HG02885 (cell line): ENCODE measurements around the gene NKX2-2.
A peak's percentile ranks its signal among the peaks of the same experiment; 100 is the strongest.
"Not testable (repeated sequence)": the region's sequence is repeated elsewhere in the genome, so short reads cannot be mapped to it uniquely, and the experiment has no call there.

Experiments
- ATAC-seq: cut with Tn5 transposase; IDR thresholded peaks from one replicate; pipeline ENCODE4 v1.9.1; 2021; ENCODE audit warnings: mild to moderate bottlenecking; ENCODE audit not compliant: unreplicated experiment, poor library complexity

NKX2-2 gene

GRCh38 chr20:21509597-21510371 is 4.1 kb downstream of the NKX2-2 start:
- no peak for ATAC-seq

- no peak for ATAC-seq
These were observed 4.7 kb downstream of the NKX2-2 start for GRCh38 chr20:21509079-21509596.

GRCh38 chr20:21508230-21509078 is 5.4 kb downstream of the NKX2-2 start:
- no peak for ATAC-seq

- ATAC-seq: no peak
These were observed 6.2 kb downstream of the NKX2-2 start for GRCh38 chr20:21507400-21508229.

- peak; percentile 26 for ATAC-seq
These were observed 7.9 kb downstream of the NKX2-2 start for GRCh38 chr20:21505810-21506530.

- peak; percentile 40 for ATAC-seq
These were observed 8.6 kb downstream of the NKX2-2 start for GRCh38 chr20:21505161-21505809.

GRCh38 chr20:21504323-21504722 is 9.5 kb downstream of the NKX2-2 start:
- no peak for ATAC-seq

- peak; percentile 96 for ATAC-seq
These were observed 10.5 kb downstream of the NKX2-2 start for GRCh38 chr20:21503345-21503744.

- ATAC-seq: no peak
These were observed 12.7 kb downstream of the NKX2-2 start for GRCh38 chr20:21501184-21501583.

GRCh38 chr20:21500599-21500998 is 13.3 kb downstream of the NKX2-2 start:
- ATAC-seq: no peak

- ATAC-seq: no peak
These were observed 14.2 kb downstream of the NKX2-2 start for GRCh38 chr20:21499641-21500040.

- no peak for ATAC-seq
These were observed 15.2 kb downstream of the NKX2-2 start for GRCh38 chr20:21498635-21499034.

- no peak for ATAC-seq
These were observed 15.7 kb downstream of the NKX2-2 start for GRCh38 chr20:21498195-21498594.

GRCh38 chr20:21496452-21496851 is 17.4 kb downstream of the NKX2-2 start:
- no peak for ATAC-seq

GRCh38 chr20:21493049-21493448 is 20.8 kb downstream of the NKX2-2 start:
- no peak for ATAC-seq

GRCh38 chr20:21490105-21490504 is 23.8 kb downstream of the NKX2-2 start:
- ATAC-seq: no peak

GRCh38 chr20:21480144-21480543 is 33.7 kb downstream of the NKX2-2 start:
- ATAC-seq: not testable (repeated sequence)

GRCh38 chr20:21465799-21466198 is 48.1 kb downstream of the NKX2-2 start:
- ATAC-seq: no peak

GRCh38 chr20:21464916-21465315 is 48.9 kb downstream of the NKX2-2 start:
- ATAC-seq: no peak
